ENCODE results near the gene CHMP1A. TPM values are rescaled to one million over a fixed set of nuclear protein-coding genes. Genes with fewer than 3 reads are reported as not detected.
A peak's percentile ranks its signal among the peaks of the same experiment; 100 is the strongest.

CHMP1A gene
- total RNA-seq, 4 donors from 2014 or later: 71.8 to 125 (median 86.6) TPM

GRCh38 chr16:89604764-89605163, 52.7 kb downstream of the CHMP1A start:
- WGBS: 78% methylated on average over 11 of the region's 16 CpGs

DNA sequence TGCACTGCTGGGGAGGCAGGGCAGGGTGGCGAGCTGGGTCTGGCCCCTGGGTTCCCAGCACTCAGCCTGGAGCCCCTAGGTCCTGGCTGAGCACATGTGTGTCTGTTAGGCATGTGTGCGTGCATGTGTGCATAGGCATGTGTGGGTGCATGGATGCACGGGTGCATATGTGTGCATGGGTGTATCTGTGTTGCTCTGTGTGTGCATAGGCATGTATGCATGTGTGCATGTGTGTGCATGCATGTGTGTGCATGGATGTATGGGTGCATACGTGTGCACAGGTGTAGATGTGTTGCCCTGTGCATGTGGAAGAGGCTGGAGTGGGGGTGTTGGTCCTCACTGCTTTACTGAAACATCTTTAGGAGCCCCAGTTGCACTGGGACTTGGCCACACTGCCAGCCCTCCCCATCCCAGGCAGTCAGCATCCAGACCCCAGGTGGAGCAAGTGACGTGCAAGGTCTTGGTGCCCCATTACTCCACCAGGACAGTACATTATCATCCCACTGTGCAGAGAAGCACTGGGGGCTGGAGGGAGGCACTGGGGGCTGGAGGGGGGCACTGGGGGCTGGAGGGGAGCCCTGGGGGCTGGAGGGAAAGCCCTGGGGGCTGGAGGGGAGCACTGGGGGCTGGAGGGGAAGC, 54.4 kb downstream of the CHMP1A start:
- 51% methylated on average over 4 of the region's 5 CpGs for WGBS
- H3K27me3 ChIP-seq: peaks cover 11% of the 10 kb centered on the region
- H3K27ac ChIP-seq: no peak overlapping the region
- H3K4me1 ChIP-seq: peaks cover 26% of the 10 kb centered on the region
- TF ChIP-seq POLR2AphosphoS5 (IDR thresholded peaks at IDR 0.05): no peak
- no peak overlapping the region for H3K4me3 ChIP-seq
- no peaks in the 10 kb centered on the region for H3K9me3 ChIP-seq
- DNase-seq (ENCODE audit: low spot score in 2 of 2): no peak
- no peaks in the 10 kb centered on the region for H3K36me3 ChIP-seq

More at GRCh38 chr16:89604764-89605163, 52.7 kb downstream of the CHMP1A start:
- no peak overlapping the region for H3K27ac ChIP-seq
- H3K4me1 ChIP-seq: peaks cover 22% of the 10 kb centered on the region
- TF ChIP-seq POLR2AphosphoS5 (IDR thresholded peaks at IDR 0.05): no peak
- TF ChIP-seq, protein P1, sequence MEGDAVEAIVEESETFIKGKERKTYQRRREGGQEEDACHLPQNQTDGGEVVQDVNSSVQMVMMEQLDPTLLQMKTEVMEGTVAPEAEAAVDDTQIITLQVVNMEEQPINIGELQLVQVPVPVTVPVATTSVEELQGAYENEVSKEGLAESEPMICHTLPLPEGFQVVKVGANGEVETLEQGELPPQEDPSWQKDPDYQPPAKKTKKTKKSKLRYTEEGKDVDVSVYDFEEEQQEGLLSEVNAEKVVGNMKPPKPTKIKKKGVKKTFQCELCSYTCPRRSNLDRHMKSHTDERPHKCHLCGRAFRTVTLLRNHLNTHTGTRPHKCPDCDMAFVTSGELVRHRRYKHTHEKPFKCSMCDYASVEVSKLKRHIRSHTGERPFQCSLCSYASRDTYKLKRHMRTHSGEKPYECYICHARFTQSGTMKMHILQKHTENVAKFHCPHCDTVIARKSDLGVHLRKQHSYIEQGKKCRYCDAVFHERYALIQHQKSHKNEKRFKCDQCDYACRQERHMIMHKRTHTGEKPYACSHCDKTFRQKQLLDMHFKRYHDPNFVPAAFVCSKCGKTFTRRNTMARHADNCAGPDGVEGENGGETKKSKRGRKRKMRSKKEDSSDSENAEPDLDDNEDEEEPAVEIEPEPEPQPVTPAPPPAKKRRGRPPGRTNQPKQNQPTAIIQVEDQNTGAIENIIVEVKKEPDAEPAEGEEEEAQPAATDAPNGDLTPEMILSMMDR (IDR thresholded peaks at IDR 0.05): no peak
- TF ChIP-seq POLR2A (IDR thresholded peaks at IDR 0.05): no peak
- no peak for TF ChIP-seq EP300 (IDR thresholded peaks at IDR 0.05)
- no peak overlapping the region for H3K4me3 ChIP-seq
- peaks cover 11% of the 10 kb centered on the region for H3K27me3 ChIP-seq
- H3K9me3 ChIP-seq: no peaks in the 10 kb centered on the region
- no peak for DNase-seq (ENCODE audit: low spot score in 2 of 2)
- H3K36me3 ChIP-seq: no peaks in the 10 kb centered on the region

DNA sequence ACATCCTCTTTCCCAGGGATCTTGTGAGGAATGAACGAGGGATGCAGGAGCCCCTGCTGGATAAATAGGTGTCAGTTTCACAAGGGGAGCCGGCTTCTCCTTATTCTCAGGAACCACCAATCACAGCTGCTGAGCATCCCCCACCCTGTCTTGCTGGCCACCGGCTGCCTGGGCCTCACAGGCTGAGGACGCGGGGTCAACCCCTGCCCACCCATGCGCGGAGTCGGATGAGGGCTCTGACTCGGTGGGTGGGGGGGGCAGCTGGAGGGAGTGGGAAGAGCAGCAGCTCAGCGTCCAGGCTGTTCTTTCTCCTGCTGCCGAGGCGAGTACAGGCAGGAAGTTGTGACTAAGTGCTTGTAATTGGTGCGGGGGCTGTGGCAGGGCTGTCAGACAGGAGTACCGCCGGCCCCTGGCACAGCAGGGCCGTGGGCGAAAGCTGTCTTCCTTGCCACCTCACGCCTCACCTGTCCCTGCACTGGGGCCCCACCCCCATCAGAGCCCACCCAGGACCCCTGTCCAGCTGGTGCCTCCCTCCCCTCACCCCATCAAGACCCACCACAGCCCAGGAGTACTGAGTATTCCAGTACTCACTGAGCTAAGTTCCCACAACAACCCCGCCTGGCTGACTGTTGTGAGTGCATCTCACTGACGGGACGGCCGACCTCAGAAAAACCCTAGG, 55.1 kb downstream of the CHMP1A start:
- peaks cover 26% of the 10 kb centered on the region for H3K4me1 ChIP-seq
- DNase-seq (ENCODE audit: low spot score in 2 of 2): peak in 1 of 2 donors; percentile 59
- WGBS: 5% methylated on average over 5 of the region's 22 CpGs
- no peak overlapping the region for H3K4me3 ChIP-seq
- H3K36me3 ChIP-seq: no peaks in the 10 kb centered on the region
- H3K27ac ChIP-seq: no peak overlapping the region
- no peak for TF ChIP-seq POLR2AphosphoS5 (IDR thresholded peaks at IDR 0.05)
- no peak for TF ChIP-seq EP300 (IDR thresholded peaks at IDR 0.05)
- TF ChIP-seq POLR2A (IDR thresholded peaks at IDR 0.05): no peak
- TF ChIP-seq, protein P1 (IDR thresholded peaks at IDR 0.05): no peak
- no peaks in the 10 kb centered on the region for H3K9me3 ChIP-seq
- peaks cover 11% of the 10 kb centered on the region for H3K27me3 ChIP-seq

GRCh38 chr16:89601906-89602272, 55.6 kb downstream of the CHMP1A start:
- no peaks in the 10 kb centered on the region for H3K36me3 ChIP-seq
- H3K27me3 ChIP-seq: peaks cover 11% of the 10 kb centered on the region
- no peak overlapping the region for H3K27ac ChIP-seq
- H3K4me3 ChIP-seq: no peak overlapping the region
- no peak for DNase-seq (ENCODE audit: low spot score in 2 of 2)
- peaks cover 26% of the 10 kb centered on the region for H3K4me1 ChIP-seq
- no peaks in the 10 kb centered on the region for H3K9me3 ChIP-seq
- WGBS: 23% methylated on average over 12 of the region's 22 CpGs
- TF ChIP-seq, protein P1 (IDR thresholded peaks at IDR 0.05): no peak
- TF ChIP-seq POLR2A (IDR thresholded peaks at IDR 0.05) (no peak), POLR2AphosphoS5 (IDR thresholded peaks at IDR 0.05) (no peak), EP300 (IDR thresholded peaks at IDR 0.05) (no peak)

DNA sequence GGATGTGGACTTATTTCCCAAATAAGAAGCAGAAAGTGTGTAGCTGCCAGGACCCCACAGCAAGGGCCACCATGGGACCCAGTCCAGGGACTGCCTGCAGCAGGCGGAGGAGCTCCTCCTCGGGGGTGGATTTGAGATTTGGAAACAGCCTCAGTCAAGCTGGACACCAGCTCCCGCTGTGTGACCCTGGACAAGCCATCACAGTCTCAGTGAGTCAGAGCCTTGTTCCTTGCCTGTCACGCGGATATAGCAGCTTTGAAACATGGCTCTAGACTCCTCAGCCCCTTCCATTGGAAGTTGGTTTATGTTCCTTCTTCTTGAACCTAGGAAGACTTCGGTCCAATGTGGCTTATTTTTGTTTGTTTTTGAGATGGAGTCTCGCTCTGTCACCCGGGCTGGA, 56.6 kb downstream of the CHMP1A start:
- H3K9me3 ChIP-seq: no peaks in the 10 kb centered on the region
- WGBS: 76% methylated on average over 7 of the region's 8 CpGs
- TF ChIP-seq POLR2A (IDR thresholded peaks at IDR 0.05): no peak

DNA sequence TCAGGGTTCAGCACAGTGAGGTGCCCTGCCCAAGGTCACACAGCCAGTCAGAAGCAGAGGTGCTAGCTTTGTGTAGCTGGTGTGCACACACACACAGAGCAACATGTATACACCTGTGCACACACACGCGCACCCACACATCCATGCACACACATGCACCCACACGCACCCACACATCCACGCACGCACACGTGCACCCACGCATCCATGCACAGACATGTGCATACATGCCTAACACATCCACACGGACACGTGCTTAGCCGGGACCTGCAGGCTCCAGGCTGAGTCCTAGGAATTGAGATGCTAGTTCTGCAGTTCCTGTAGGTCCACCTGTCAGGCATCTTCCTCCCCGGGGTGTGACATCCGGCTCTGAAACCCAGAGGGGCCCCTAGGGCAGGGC, 57.1 kb downstream of the CHMP1A start:
- Histone ChIP-seq H3K9me3 (no peaks in the 10 kb centered on the region), H3K27me3 (peaks cover 11% of the 10 kb centered on the region), H3K4me1 (peaks cover 22% of the 10 kb centered on the region), H3K27ac (no peak overlapping the region), H3K36me3 (no peaks in the 10 kb centered on the region), H3K4me3 (no peak overlapping the region)
- 67% methylated on average over 11 of the region's 12 CpGs for WGBS
- TF ChIP-seq, protein P1 (IDR thresholded peaks at IDR 0.05): no peak
- TF ChIP-seq POLR2AphosphoS5 (IDR thresholded peaks at IDR 0.05) (no peak), POLR2A (IDR thresholded peaks at IDR 0.05) (no peak), EP300 (IDR thresholded peaks at IDR 0.05) (no peak)
- no peak for DNase-seq (ENCODE audit: low spot score in 2 of 2)

More for the DNA sequence above, 56.6 kb downstream of the CHMP1A start:
- Histone ChIP-seq H3K27ac (no peak overlapping the region), H3K36me3 (no peaks in the 10 kb centered on the region), H3K4me3 (no peak overlapping the region), H3K27me3 (peaks cover 11% of the 10 kb centered on the region), H3K4me1 (peaks cover 26% of the 10 kb centered on the region)
- no peak for DNase-seq (ENCODE audit: low spot score in 2 of 2)

Measured in suprapubic skin (tissue), 4 donors.